ENCODE data around the gene ART1. TPM values are rescaled to one million over a fixed set of nuclear protein-coding genes. Genes with fewer than 3 reads are reported as not detected.
"Not testable (repeated sequence)": the region's sequence is repeated elsewhere in the genome, so short reads cannot be mapped to it uniquely, and the experiment has no call there.

ART1 gene
- total RNA-seq: not detected in 2 replicates
- long read RNA-seq: 0 reads

- H3K4me3 Mint-ChIP-seq (ENCODE audit: unreplicated experiment): no peak within 1 kb of the TSS
- H3K9me3 Mint-ChIP-seq (ENCODE audit: unreplicated experiment): peaks cover 5% of the 10 kb centered on the region
- H3K27me3 Mint-ChIP-seq (ENCODE audit: unreplicated experiment): peaks cover 26% of the 10 kb centered on the region
- H3K27ac Mint-ChIP-seq (ENCODE audit: unreplicated experiment): no peak within 1 kb of the TSS
- H3K4me1 Mint-ChIP-seq (ENCODE audit: unreplicated experiment): peaks cover 12% of the 10 kb centered on the region
- no peak for DNase-seq (ENCODE audit: extremely low spot score, unreplicated experiment)
- H3K36me3 Mint-ChIP-seq (ENCODE audit: unreplicated experiment): peaks cover 3% of the 10 kb centered on the region
- TF ChIP-seq CTCF (IDR thresholded peaks at IDR 0.05): no peak
These were observed at the start of gene ART1 for GRCh38 chr11:3644817-3645235. Gene ART1, plus strand, starts transcription at chr11:3645128. Its CDS starts 14,086 bp downstream, at chr11:3659214.

- H3K27ac Mint-ChIP-seq (ENCODE audit: unreplicated experiment); H3K9me3 Mint-ChIP-seq (ENCODE audit: unreplicated experiment); DNase-seq (ENCODE audit: extremely low spot score, unreplicated experiment); H3K4me3 Mint-ChIP-seq (ENCODE audit: unreplicated experiment); H3K4me1 Mint-ChIP-seq (ENCODE audit: unreplicated experiment); H3K36me3 Mint-ChIP-seq (ENCODE audit: unreplicated experiment): not testable (repeated sequence)
- peaks cover 43% of the 10 kb centered on the region for H3K27me3 Mint-ChIP-seq (ENCODE audit: unreplicated experiment)
These were observed 47.2 kb upstream of the ART1 start for GRCh38 chr11:3597743-3598142.

GRCh38 chr11:3600201-3600600 lies 44.7 kb upstream of the ART1 start:
- not testable (repeated sequence) for H3K36me3 Mint-ChIP-seq (ENCODE audit: unreplicated experiment); H3K4me3 Mint-ChIP-seq (ENCODE audit: unreplicated experiment)
- peaks cover 45% of the 10 kb centered on the region for H3K27me3 Mint-ChIP-seq (ENCODE audit: unreplicated experiment)

GRCh38 chr11:3604167-3604566 lies 40.8 kb upstream of the ART1 start:
- Mint-ChIP-seq H3K36me3 (ENCODE audit: unreplicated experiment) (no peaks in the 10 kb centered on the region), H3K4me1 (ENCODE audit: unreplicated experiment) (no peaks in the 10 kb centered on the region), H3K27ac (ENCODE audit: unreplicated experiment) (no peak overlapping the region), H3K4me3 (ENCODE audit: unreplicated experiment) (no peak overlapping the region), H3K27me3 (ENCODE audit: unreplicated experiment) (peaks cover 40% of the 10 kb centered on the region), H3K9me3 (ENCODE audit: unreplicated experiment) (no peaks in the 10 kb centered on the region)
- DNase-seq (ENCODE audit: extremely low spot score, unreplicated experiment): no peak
- no peak for TF ChIP-seq CTCF (IDR thresholded peaks at IDR 0.05)

More at GRCh38 chr11:3600201-3600600, 44.7 kb upstream of the ART1 start:
- H3K9me3 Mint-ChIP-seq (ENCODE audit: unreplicated experiment); H3K4me1 Mint-ChIP-seq (ENCODE audit: unreplicated experiment); H3K27ac Mint-ChIP-seq (ENCODE audit: unreplicated experiment); DNase-seq (ENCODE audit: extremely low spot score, unreplicated experiment): not testable (repeated sequence)

GRCh38 chr11:3605283-3605662 lies 39.7 kb upstream of the ART1 start:
- no peak for DNase-seq (ENCODE audit: extremely low spot score, unreplicated experiment)
- Mint-ChIP-seq H3K27me3 (ENCODE audit: unreplicated experiment) (peaks cover 30% of the 10 kb centered on the region), H3K9me3 (ENCODE audit: unreplicated experiment) (no peaks in the 10 kb centered on the region), H3K4me3 (ENCODE audit: unreplicated experiment) (no peak overlapping the region), H3K27ac (ENCODE audit: unreplicated experiment) (no peak overlapping the region), H3K36me3 (ENCODE audit: unreplicated experiment) (no peaks in the 10 kb centered on the region), H3K4me1 (ENCODE audit: unreplicated experiment) (no peaks in the 10 kb centered on the region)
- TF ChIP-seq CTCF (IDR thresholded peaks at IDR 0.05): no peak

GRCh38 chr11:3605771-3606203 lies 39.1 kb upstream of the ART1 start:
- no peaks in the 10 kb centered on the region for H3K9me3 Mint-ChIP-seq (ENCODE audit: unreplicated experiment)
- H3K4me3 Mint-ChIP-seq (ENCODE audit: unreplicated experiment): no peak overlapping the region
- no peak overlapping the region for H3K27ac Mint-ChIP-seq (ENCODE audit: unreplicated experiment)
- H3K27me3 Mint-ChIP-seq (ENCODE audit: unreplicated experiment): peaks cover 27% of the 10 kb centered on the region
- H3K4me1 Mint-ChIP-seq (ENCODE audit: unreplicated experiment): no peaks in the 10 kb centered on the region
- DNase-seq (ENCODE audit: extremely low spot score, unreplicated experiment): no peak
- TF ChIP-seq CTCF (IDR thresholded peaks at IDR 0.05): no peak
- H3K36me3 Mint-ChIP-seq (ENCODE audit: unreplicated experiment): no peaks in the 10 kb centered on the region
